Measurements from ENCODE around the gene PEMT. TPM values are rescaled to one million over a fixed set of nuclear protein-coding genes. Genes with fewer than 3 reads are reported as not detected.

PEMT gene
- total and polyA plus RNA-seq, 2 of the 8 experiments (the other 6 are each of a cell fraction or from before 2014, with no cell fraction given) = 42.0 to 118 TPM

GRCh38 chr17:17519886-17520285 is 71.6 kb downstream of the PEMT start (continued):
- TF ChIP-seq CHD7 (IDR thresholded peaks at IDR 0.05; ENCODE audit: insufficient replicate concordance, low read length) (no peak), MAFK (IDR thresholded peaks at IDR 0.05; ENCODE audit: low read depth, low read length) (no peak), SRF (IDR thresholded peaks at IDR 0.05; ENCODE audit: low read depth, low read length) (no peak), FOSL1 (IDR thresholded peaks at IDR 0.05; ENCODE audit: insufficient read depth, low read depth, low read length) (no peak), NANOG (IDR thresholded peaks at IDR 0.05; ENCODE audit: insufficient read depth, low read depth, low read length, poor library complexity, severe bottlenecking) (no peak), POLR2A (IDR thresholded peaks at IDR 0.05; ENCODE audit: control extremely low read depth in 1 of 2, low read depth in 2 of 2, low read length in 2 of 2) (no peak), CHD1 (IDR thresholded peaks at IDR 0.05; ENCODE audit: low read depth, low read length) (no peak), BACH1 (IDR thresholded peaks at IDR 0.05; ENCODE audit: low read length) (no peak), KDM1A (IDR thresholded peaks at IDR 0.05; ENCODE audit: borderline replicate concordance, low read length) (no peak), TCF12 (IDR thresholded peaks at IDR 0.05; ENCODE audit: low read depth, low read length) (no peak), GTF2F1 (IDR thresholded peaks at IDR 0.05; ENCODE audit: borderline replicate concordance, low read depth, low read length) (no peak), JUND (IDR thresholded peaks at IDR 0.05; ENCODE audit: low read length) (no peak), SIX5 (IDR thresholded peaks at IDR 0.05; ENCODE audit: low read depth, low read length) (no peak)

Data from H1 (cell line).